ENCODE data around the gene VOPP1. TPM values are rescaled to one million over a fixed set of nuclear protein-coding genes. Genes with fewer than 3 reads are reported as not detected.
"Not testable (repeated sequence)": the region's sequence is repeated elsewhere in the genome, so short reads cannot be mapped to it uniquely, and the experiment has no call there.

VOPP1 gene
- total RNA-seq, 1 experiment from 2014 or later, result 21.6 TPM

- Histone ChIP-seq H3K4me3 (ENCODE audit: low read length) (no peak overlapping the region), H3K4me2 (ENCODE audit: low read depth, low read length, poor library complexity, severe bottlenecking) (no peak overlapping the region), H4K20me1 (ENCODE audit: insufficient read depth, low read depth, low read length) (0 out of 2 replicates have a peak, but pooled peaks cover 4% of the 10 kb centered on the region), H3K27ac (ENCODE audit: low read length) (no peak overlapping the region), H3K9me2 (replicated peaks; ENCODE audit: insufficient read depth, low read length) (no peaks in the 10 kb centered on the region), H3K4me1 (ENCODE audit: low read length) (no peaks in the 10 kb centered on the region), H3K9ac (ENCODE audit: low read length) (no peak overlapping the region), H3K79me2 (ENCODE audit: low read length) (no peaks in the 10 kb centered on the region), H3K9me3 (ENCODE audit: low read length) (no peaks in the 10 kb centered on the region), H2AFZ (ENCODE audit: low read length) (no peak overlapping the region), H3K27me3 (ENCODE audit: low read length) (no peaks in the 10 kb centered on the region), H3K36me3 (ENCODE audit: insufficient read depth, low read length) (no peaks in the 10 kb centered on the region)
- DNase-seq, result no peak
Observed at GRCh38 chr7:55510621-55511020, 61.7 kb downstream of the VOPP1 start.

GRCh38 chr7:55510206-55510605, 62.1 kb downstream of the VOPP1 start:
- H3K9ac ChIP-seq (ENCODE audit: low read length); H3K9me3 ChIP-seq (ENCODE audit: low read length); DNase-seq; H3K79me2 ChIP-seq (ENCODE audit: low read length); H3K9me2 ChIP-seq (replicated peaks; ENCODE audit: insufficient read depth, low read length); H3K27ac ChIP-seq (ENCODE audit: low read length); H4K20me1 ChIP-seq (ENCODE audit: insufficient read depth, low read depth, low read length); H3K4me1 ChIP-seq (ENCODE audit: low read length); H3K27me3 ChIP-seq (ENCODE audit: low read length); H2AFZ ChIP-seq (ENCODE audit: low read length); H3K4me2 ChIP-seq (ENCODE audit: low read depth, low read length, poor library complexity, severe bottlenecking); H3K36me3 ChIP-seq (ENCODE audit: insufficient read depth, low read length); H3K4me3 ChIP-seq (ENCODE audit: low read length): not testable (repeated sequence)

GRCh38 chr7:55509322-55509721, 63.0 kb downstream of the VOPP1 start:
- Histone ChIP-seq H3K79me2 (ENCODE audit: low read length) (no peaks in the 10 kb centered on the region), H3K4me2 (ENCODE audit: low read depth, low read length, poor library complexity, severe bottlenecking) (no peak overlapping the region), H3K36me3 (ENCODE audit: insufficient read depth, low read length) (no peaks in the 10 kb centered on the region), H3K4me1 (ENCODE audit: low read length) (no peaks in the 10 kb centered on the region), H3K9ac (ENCODE audit: low read length) (no peak overlapping the region), H3K27me3 (ENCODE audit: low read length) (no peaks in the 10 kb centered on the region), H4K20me1 (ENCODE audit: insufficient read depth, low read depth, low read length) (no peaks in the 10 kb centered on the region), H2AFZ (ENCODE audit: low read length) (no peak overlapping the region), H3K4me3 (ENCODE audit: low read length) (no peak overlapping the region), H3K9me3 (ENCODE audit: low read length) (no peaks in the 10 kb centered on the region), H3K27ac (ENCODE audit: low read length) (no peak overlapping the region), H3K9me2 (replicated peaks; ENCODE audit: insufficient read depth, low read length) (no peaks in the 10 kb centered on the region)
- no peak for DNase-seq

GRCh38 chr7:55508221-55509011, 63.9 kb downstream of the VOPP1 start:
- Histone ChIP-seq H3K4me2 (ENCODE audit: low read depth, low read length, poor library complexity, severe bottlenecking) (no peak overlapping the region), H3K4me1 (ENCODE audit: low read length) (no peaks in the 10 kb centered on the region), H3K9ac (ENCODE audit: low read length) (no peak overlapping the region), H3K9me3 (ENCODE audit: low read length) (no peaks in the 10 kb centered on the region), H3K9me2 (replicated peaks; ENCODE audit: insufficient read depth, low read length) (no peaks in the 10 kb centered on the region), H3K79me2 (ENCODE audit: low read length) (no peaks in the 10 kb centered on the region), H3K4me3 (ENCODE audit: low read length) (no peak overlapping the region), H4K20me1 (ENCODE audit: insufficient read depth, low read depth, low read length) (peaks cover 6% of the 10 kb centered on the region; the same call in 1 of the 2 replicates), H2AFZ (ENCODE audit: low read length) (no peak overlapping the region), H3K36me3 (ENCODE audit: insufficient read depth, low read length) (no peaks in the 10 kb centered on the region), H3K27ac (ENCODE audit: low read length) (no peak overlapping the region), H3K27me3 (ENCODE audit: low read length) (no peaks in the 10 kb centered on the region)
- DNase-seq, result no peak

GRCh38 chr7:55507743-55508142, 64.6 kb downstream of the VOPP1 start:
- Histone ChIP-seq H3K27me3 (ENCODE audit: low read length) (no peaks in the 10 kb centered on the region), H4K20me1 (ENCODE audit: insufficient read depth, low read depth, low read length) (peaks cover 6% of the 10 kb centered on the region), H2AFZ (ENCODE audit: low read length) (no peak overlapping the region), H3K36me3 (ENCODE audit: insufficient read depth, low read length) (no peaks in the 10 kb centered on the region), H3K9ac (ENCODE audit: low read length) (no peak overlapping the region), H3K4me1 (ENCODE audit: low read length) (no peaks in the 10 kb centered on the region), H3K79me2 (ENCODE audit: low read length) (no peaks in the 10 kb centered on the region), H3K27ac (ENCODE audit: low read length) (no peak overlapping the region), H3K9me3 (ENCODE audit: low read length) (no peaks in the 10 kb centered on the region), H3K4me2 (ENCODE audit: low read depth, low read length, poor library complexity, severe bottlenecking) (no peak overlapping the region), H3K4me3 (ENCODE audit: low read length) (no peak overlapping the region), H3K9me2 (replicated peaks; ENCODE audit: insufficient read depth, low read length) (no peaks in the 10 kb centered on the region)
- no peak for DNase-seq

- H3K9ac ChIP-seq (ENCODE audit: low read length), result no peak overlapping the region
- no peaks in the 10 kb centered on the region for H3K4me1 ChIP-seq (ENCODE audit: low read length)
- H3K4me2 ChIP-seq (ENCODE audit: low read depth, low read length, poor library complexity, severe bottlenecking), result no peak overlapping the region
- H2AFZ ChIP-seq (ENCODE audit: low read length), result no peak overlapping the region
- H3K36me3 ChIP-seq (ENCODE audit: insufficient read depth, low read length), result no peaks in the 10 kb centered on the region
- no peak for DNase-seq
- H3K4me3 ChIP-seq (ENCODE audit: low read length), result no peak overlapping the region
- H4K20me1 ChIP-seq (ENCODE audit: insufficient read depth, low read depth, low read length), result peaks cover 6% of the 10 kb centered on the region
- no peaks in the 10 kb centered on the region for H3K27me3 ChIP-seq (ENCODE audit: low read length)
- H3K9me2 ChIP-seq (replicated peaks; ENCODE audit: insufficient read depth, low read length), result no peaks in the 10 kb centered on the region
- H3K9me3 ChIP-seq (ENCODE audit: low read length), result no peaks in the 10 kb centered on the region
- H3K27ac ChIP-seq (ENCODE audit: low read length), result no peak overlapping the region
- no peaks in the 10 kb centered on the region for H3K79me2 ChIP-seq (ENCODE audit: low read length)
Observed at GRCh38 chr7:55504967-55505658, 67.2 kb downstream of the VOPP1 start.

- Histone ChIP-seq H3K9ac (ENCODE audit: low read length) (no peak overlapping the region), H3K27me3 (ENCODE audit: low read length) (no peaks in the 10 kb centered on the region), H3K4me1 (ENCODE audit: low read length) (no peaks in the 10 kb centered on the region), H4K20me1 (ENCODE audit: insufficient read depth, low read depth, low read length) (peaks cover 6% of the 10 kb centered on the region), H3K27ac (ENCODE audit: low read length) (no peak overlapping the region), H3K9me2 (replicated peaks; ENCODE audit: insufficient read depth, low read length) (no peaks in the 10 kb centered on the region), H3K4me2 (ENCODE audit: low read depth, low read length, poor library complexity, severe bottlenecking) (no peak overlapping the region), H2AFZ (ENCODE audit: low read length) (no peak overlapping the region), H3K79me2 (ENCODE audit: low read length) (no peaks in the 10 kb centered on the region), H3K9me3 (ENCODE audit: low read length) (no peaks in the 10 kb centered on the region), H3K4me3 (ENCODE audit: low read length) (no peak overlapping the region), H3K36me3 (ENCODE audit: insufficient read depth, low read length) (no peaks in the 10 kb centered on the region)
- no peak for DNase-seq
Observed at GRCh38 chr7:55504093-55504859, 68.0 kb downstream of the VOPP1 start.

GRCh38 chr7:55502858-55503440, 69.4 kb downstream of the VOPP1 start:
- no peaks in the 10 kb centered on the region for H3K4me1 ChIP-seq (ENCODE audit: low read length)
- DNase-seq, result no peak
- H2AFZ ChIP-seq (ENCODE audit: low read length), result no peak overlapping the region
- peaks cover 6% of the 10 kb centered on the region for H4K20me1 ChIP-seq (ENCODE audit: insufficient read depth, low read depth, low read length)
- H3K9ac ChIP-seq (ENCODE audit: low read length), result no peak overlapping the region
- no peaks in the 10 kb centered on the region for H3K27me3 ChIP-seq (ENCODE audit: low read length)
- H3K4me2 ChIP-seq (ENCODE audit: low read depth, low read length, poor library complexity, severe bottlenecking), result no peak overlapping the region
- no peaks in the 10 kb centered on the region for H3K36me3 ChIP-seq (ENCODE audit: insufficient read depth, low read length)
- H3K27ac ChIP-seq (ENCODE audit: low read length), result no peak overlapping the region
- no peaks in the 10 kb centered on the region for H3K9me3 ChIP-seq (ENCODE audit: low read length)
- no peak overlapping the region for H3K4me3 ChIP-seq (ENCODE audit: low read length)
- no peaks in the 10 kb centered on the region for H3K79me2 ChIP-seq (ENCODE audit: low read length)
- H3K9me2 ChIP-seq (replicated peaks; ENCODE audit: insufficient read depth, low read length), result no peaks in the 10 kb centered on the region
